HEK293 (cell line): ENCODE measurements around the gene HID1.

Source experiments
- ATF2 ChIP-seq: fragments of 450-650 bp; formaldehyde crosslinking; IDR thresholded peaks from 2 replicates; pipeline ENCODE4 v1.5.1; 2016; ENCODE audit warnings: missing biosample characterization, missing genetic modification characterization, low read depth
- CTCF ChIP-seq: fragments of 450-650 bp; formaldehyde crosslinking; IDR thresholded peaks from 2 replicates; pipeline ENCODE4 v1.5.1; 2016; ENCODE audit warnings: missing biosample characterization, missing genetic modification characterization
- EGR2 ChIP-seq: fragments of 450-650 bp; formaldehyde crosslinking; IDR thresholded peaks from 2 replicates; pipeline ENCODE4 v1.5.1; 2016; ENCODE audit warnings: low read depth, missing biosample characterization, missing genetic modification characterization
- GLI4 ChIP-seq: fragments of 450-650 bp; formaldehyde crosslinking; IDR thresholded peaks from 2 replicates; pipeline ENCODE4 v1.5.1; 2016; ENCODE audit warnings: missing biosample characterization, missing genetic modification characterization
- GLIS1 ChIP-seq: fragments of 450-650 bp; formaldehyde crosslinking; IDR thresholded peaks from 2 replicates; pipeline ENCODE4 v1.5.1; 2016; ENCODE audit warnings: missing biosample characterization, missing genetic modification characterization
- INSM2 ChIP-seq: fragments of 450-650 bp; formaldehyde crosslinking; IDR thresholded peaks from 2 replicates; pipeline ENCODE4 v1.5.1; 2016; ENCODE audit warnings: missing biosample characterization, missing genetic modification characterization
- KLF1 ChIP-seq: fragments of 450-650 bp; formaldehyde crosslinking; IDR thresholded peaks from 2 replicates; pipeline ENCODE4 v1.5.1; 2016; ENCODE audit warnings: missing biosample characterization, missing genetic modification characterization
- SP3 ChIP-seq: fragments of 450-650 bp; formaldehyde crosslinking; IDR thresholded peaks from 2 replicates; pipeline ENCODE4 v1.5.1; 2016; ENCODE audit warnings: missing biosample characterization, missing genetic modification characterization
- YY2 ChIP-seq: fragments of 450-650 bp; formaldehyde crosslinking; IDR thresholded peaks from 2 replicates; pipeline ENCODE4 v1.5.1; 2016; ENCODE audit warnings: missing biosample characterization, missing genetic modification characterization
- ZBTB1 ChIP-seq: fragments of 450-650 bp; formaldehyde crosslinking; IDR thresholded peaks from 2 replicates; pipeline ENCODE4 v1.5.1; 2016; ENCODE audit warnings: missing biosample characterization, missing genetic modification characterization
- ZBTB11 ChIP-seq: fragments of 450-650 bp; formaldehyde crosslinking; conservative IDR thresholded peaks from 2 replicates; pipeline ENCODE4 v1.5.1; 2016; ENCODE audit warnings: low read depth, missing biosample characterization, missing genetic modification characterization
- ZBTB20 ChIP-seq: fragments of 450-650 bp; formaldehyde crosslinking; IDR thresholded peaks from 2 replicates; pipeline ENCODE4 v1.5.1; 2016; ENCODE audit warnings: missing biosample characterization, missing genetic modification characterization
- ZNF350 ChIP-seq: fragments of 450-650 bp; formaldehyde crosslinking; IDR thresholded peaks from 2 replicates; pipeline ENCODE4 v1.5.0; 2017; ENCODE audit warnings: missing biosample characterization, mild to moderate bottlenecking, missing genetic modification characterization
- ZNF394 ChIP-seq: fragments of 450-650 bp; formaldehyde crosslinking; IDR thresholded peaks from 2 replicates; pipeline ENCODE4 v1.5.1; 2016; ENCODE audit warnings: missing biosample characterization, missing genetic modification characterization, mild to moderate bottlenecking, moderate library complexity, borderline replicate concordance
- ZNF423 ChIP-seq: fragments of 450-650 bp; formaldehyde crosslinking; IDR thresholded peaks from 2 replicates; pipeline ENCODE4 v1.5.1; 2016; ENCODE audit warnings: missing biosample characterization, missing genetic modification characterization
- ZNF473 ChIP-seq: fragments of 450-650 bp; formaldehyde crosslinking; IDR thresholded peaks from 2 replicates; pipeline ENCODE4 v1.5.1; 2017; ENCODE audit warnings: missing biosample characterization, missing genetic modification characterization
- ZNF530 ChIP-seq: fragments of 450-650 bp; formaldehyde crosslinking; IDR thresholded peaks from 2 replicates; pipeline ENCODE4 v1.5.1; 2016; ENCODE audit warnings: low read depth, missing biosample characterization, missing genetic modification characterization
- ZNF544 ChIP-seq: fragments of 450-650 bp; formaldehyde crosslinking; IDR thresholded peaks from 2 replicates; pipeline ENCODE4 v1.5.0; 2017; ENCODE audit warnings: missing biosample characterization, missing genetic modification characterization
- ZNF561 ChIP-seq: fragments of 450-650 bp; IDR thresholded peaks from 2 replicates; pipeline ENCODE4 v1.5.1; 2018; ENCODE audit warnings: missing biosample characterization, missing genetic modification characterization, borderline replicate concordance
- ZNF580 ChIP-seq: fragments of 450-650 bp; formaldehyde crosslinking; IDR thresholded peaks from 2 replicates; pipeline ENCODE4 v1.5.1; 2016; ENCODE audit warnings: missing biosample characterization, missing genetic modification characterization
- ZNF600 ChIP-seq: fragments of 450-650 bp; formaldehyde crosslinking; IDR thresholded peaks from 2 replicates; pipeline ENCODE4 v1.5.1; 2016; ENCODE audit warnings: missing biosample characterization, missing genetic modification characterization
- ZNF629 ChIP-seq: fragments of 450-650 bp; formaldehyde crosslinking; IDR thresholded peaks from 2 replicates; pipeline ENCODE4 v1.5.1; 2017; ENCODE audit warnings: missing biosample characterization, missing genetic modification characterization
- ZNF654 ChIP-seq: fragments of 450-650 bp; formaldehyde crosslinking; IDR thresholded peaks from 2 replicates; pipeline ENCODE4 v1.5.1; 2016; ENCODE audit warnings: low read depth, missing biosample characterization, missing genetic modification characterization
- ZNF704 ChIP-seq: fragments of 450-650 bp; formaldehyde crosslinking; IDR thresholded peaks from 2 replicates; pipeline ENCODE4 v1.5.1; 2016; ENCODE audit warnings: missing biosample characterization, missing genetic modification characterization
- ZNF792 ChIP-seq: fragments of 450-650 bp; formaldehyde crosslinking; IDR thresholded peaks from 2 replicates; pipeline ENCODE4 v1.5.1; 2016; ENCODE audit warnings: missing biosample characterization, missing genetic modification characterization
- ZSCAN16 ChIP-seq: fragments of 450-650 bp; formaldehyde crosslinking; IDR thresholded peaks from 2 replicates; pipeline ENCODE4 v1.5.1; 2016; ENCODE audit warnings: missing biosample characterization, missing genetic modification characterization
- ZSCAN30 ChIP-seq: fragments of 450-650 bp; IDR thresholded peaks from 2 replicates; pipeline ENCODE4 v1.5.1; 2018; ENCODE audit warnings: missing biosample characterization, mild to moderate bottlenecking, missing genetic modification characterization, moderate library complexity
- ZSCAN5A ChIP-seq: fragments of 450-650 bp; formaldehyde crosslinking; IDR thresholded peaks from 2 replicates; pipeline ENCODE4 v1.5.1; 2016; ENCODE audit warnings: missing biosample characterization, missing genetic modification characterization
- ZXDB ChIP-seq: fragments of 450-650 bp; formaldehyde crosslinking; IDR thresholded peaks from 2 replicates; pipeline ENCODE4 v1.5.1; 2016; ENCODE audit warnings: missing biosample characterization, missing genetic modification characterization

HID1 gene

GRCh38 chr17:74981979-74982662 is 9.6 kb upstream of the HID1 start (continued):
- TF ChIP-seq CTCF (tag by site-specific recombination) (peak; percentile 80; the same call in 1 of the 2 replicates), ZSCAN5A (tag by site-specific recombination) (peak; percentile 91; the same call in 1 of the 2 replicates), ZXDB (tag by site-specific recombination) (0 out of 2 replicates have a peak, but pooled peaks have one; percentile 16), ZNF704 (tag by site-specific recombination) (no peak), ZNF544 (no peak), ZNF600 (tag by site-specific recombination) (peak; percentile 55; the same call in 1 of the 2 replicates), ZNF654 (no peak), ZNF561 (no peak; the same call in 1 of the 2 replicates), INSM2 (peak; percentile 47; the same call in 1 of the 2 replicates), ATF2 (tag by site-specific recombination) (peak; percentile 89), ZNF629 (peak; percentile 92), GLIS1 (tag by site-specific recombination) (peak; percentile 98), ZSCAN30 (tag by site-specific recombination) (peak; percentile 40; the same call in 1 of the 2 replicates), ZBTB20 (tag by site-specific recombination) (peak; percentile 84; the same call in 1 of the 2 replicates), ZBTB1 (tag by site-specific recombination) (peak; percentile 99), EGR2 (tag by site-specific recombination) (peak; percentile 67), ZNF423 (tag by site-specific recombination) (no peak), ZBTB11 (tag by site-specific recombination) (peak; percentile 63), ZNF394 (tag by site-specific recombination) (peak; percentile 54; the same call in 1 of the 2 replicates), ZNF530 (tag by site-specific recombination) (no peak), GLI4 (tag by site-specific recombination) (0 out of 2 replicates have a peak, but pooled peaks have one; percentile 86), YY2 (no peak), SP3 (peak; percentile 74), ZNF580 (peak; percentile 11; the same call in 1 of the 2 replicates), KLF1 (tag by site-specific recombination) (peak; percentile 92), ZNF792 (peak; percentile 64; the same call in 1 of the 2 replicates), ZSCAN16 (tag by site-specific recombination) (0 out of 2 replicates have a peak, but pooled peaks have one; percentile 24), ZNF350 (tag by site-specific recombination) (no peak), ZNF473 (tag by site-specific recombination) (no peak)
